GM23338 (cell line): ENCODE measurements around the gene ZDHHC11B. TPM values are rescaled to one million over a fixed set of nuclear protein-coding genes. Genes with fewer than 3 reads are reported as not detected.

Experiments used
- ATAC-seq: fragments of 200-7000 bp; cut with Tn5 transposase; 3 replicates; pipeline ENCODE4 v1.9.1; 2020
- DNase-seq: peaks from one replicate; pipeline ENCODE4 v3.0.0-alpha.2; 2015; ENCODE audit warnings: low spot score
- H2AFZ ChIP-seq: fragments of 200-600 bp; sonication (generic); 2 replicates; pipeline ENCODE4 v1.8.0; 2016; ENCODE audit warnings: antibody characterized with exemption, mild to moderate bottlenecking, moderate library complexity
- H3F3A ChIP-seq: fragments of 200-600 bp; sonication (generic); replicated peaks from 2 replicates; pipeline ENCODE4 v1.8.0; 2017; ENCODE audit warnings: antibody characterized with exemption, mixed run types, low read depth
- H3K27ac ChIP-seq: fragments of 200-600 bp; sonication (generic); 2 replicates; pipeline ENCODE4 v1.6.1; 2016; ENCODE audit warnings: low read depth
- H3K27me3 ChIP-seq: fragments of 200-600 bp; sonication (generic); 2 replicates; pipeline ENCODE4 v1.8.0; 2016; ENCODE audit warnings: mild to moderate bottlenecking, mixed run types, moderate library complexity; ENCODE audit not compliant: insufficient read depth
- H3K36me3 ChIP-seq: fragments of 200-600 bp; sonication (generic); 2 replicates; pipeline ENCODE4 v1.8.0; 2016; ENCODE audit warnings: mild to moderate bottlenecking; ENCODE audit not compliant: insufficient read depth
- H3K4me1 ChIP-seq: fragments of 200-600 bp; sonication (generic); 2 replicates; pipeline ENCODE4 v1.8.0; 2016; ENCODE audit warnings: mild to moderate bottlenecking, moderate library complexity; ENCODE audit not compliant: insufficient read depth
- H3K4me2 ChIP-seq: fragments of 200-600 bp; sonication (generic); 2 replicates; pipeline ENCODE4 v1.7.1; 2017; ENCODE audit warnings: mixed run types
- H3K4me3 ChIP-seq: fragments of 200-600 bp; sonication (generic); 2 replicates; pipeline ENCODE4 v1.6.1; 2016; ENCODE audit warnings: mixed run types
- H3K79me2 ChIP-seq: fragments of 200-600 bp; sonication (generic); replicated peaks from 2 replicates; pipeline ENCODE4 v1.8.0; 2017; ENCODE audit warnings: mild to moderate bottlenecking; ENCODE audit not compliant: insufficient read depth
- H3K9me2 ChIP-seq: fragments of 200-600 bp; sonication (generic); 2 replicates; pipeline ENCODE4 v1.8.0; 2017; ENCODE audit not compliant: insufficient read depth
- H4K20me1 ChIP-seq: fragments of 200-600 bp; sonication (generic); replicated peaks from 2 replicates; pipeline ENCODE4 v1.8.0; 2017; ENCODE audit warnings: mild to moderate bottlenecking; ENCODE audit not compliant: insufficient read depth
- H3K27ac Mint-ChIP-seq: 2 replicates; pipeline ENCODE4 v1.8.0; 2020; ENCODE audit warnings: inconsistent platforms, mild to moderate bottlenecking, moderate library complexity, mixed read lengths
- H3K27me3 Mint-ChIP-seq: 3 replicates; pipeline ENCODE4 v1.8.0; 2022; ENCODE audit warnings: low read depth, mild to moderate bottlenecking, moderate library complexity, mixed read lengths, inconsistent platforms; ENCODE audit not compliant: insufficient read depth, poor library complexity
- H3K36me3 Mint-ChIP-seq: 3 replicates; pipeline ENCODE4 v1.8.0; 2021; ENCODE audit warnings: low read depth, mild to moderate bottlenecking, inconsistent platforms, moderate library complexity, mixed read lengths
- H3K4me1 Mint-ChIP-seq: 3 replicates; pipeline ENCODE4 v1.8.0; 2020; ENCODE audit warnings: mild to moderate bottlenecking, inconsistent platforms, mixed read lengths
- H3K4me3 Mint-ChIP-seq: 3 replicates; pipeline ENCODE4 v1.8.0; 2021; ENCODE audit warnings: moderate library complexity, mild to moderate bottlenecking, inconsistent platforms, mixed read lengths
- H3K9me3 Mint-ChIP-seq: 3 replicates; pipeline ENCODE4 v1.8.0; 2020; ENCODE audit warnings: moderate library complexity, mild to moderate bottlenecking, inconsistent platforms, mixed read lengths
- EZH2phosphoT487 ChIP-seq: fragments of 200-600 bp; sonication (generic); IDR thresholded peaks from one replicate; pipeline ENCODE4 v1.8.1; 2018; ENCODE audit warnings: antibody characterized with exemption; ENCODE audit not compliant: unreplicated experiment
- JUNB ChIP-seq: IDR thresholded peaks from one replicate; pipeline ENCODE4 v1.6.1; 2016; ENCODE audit warnings: antibody characterized with exemption; ENCODE audit not compliant: unreplicated experiment
- NANOG ChIP-seq: IDR thresholded peaks from 2 replicates; pipeline ENCODE4 v1.6.1; 2016; ENCODE audit warnings: antibody characterized with exemption, borderline replicate concordance
- POLR2AphosphoS5 ChIP-seq: IDR thresholded peaks from 2 replicates; pipeline ENCODE4 v1.6.1; 2016; ENCODE audit warnings: antibody characterized with exemption, low read depth
- REST ChIP-seq: IDR thresholded peaks from one replicate; pipeline ENCODE4 v1.6.1; 2018; ENCODE audit warnings: antibody characterized with exemption; ENCODE audit not compliant: unreplicated experiment
- STAT1 ChIP-seq: IDR thresholded peaks from one replicate; pipeline ENCODE4 v1.6.1; 2016; ENCODE audit warnings: antibody characterized with exemption; ENCODE audit not compliant: unreplicated experiment
- polyA plus RNA-seq: library from polyadenylated mRNA; unstranded; fragments of >200 nt; fragmentation: Nextera tagmentation; extraction: Ambion mirVana; gene quantifications from 2 replicates; pipeline ENCODE4 v1.2.1, GENCODE V29; 2016
- total RNA-seq: library from RNA; depleted of rRNA; stranded (reverse); fragments of >200 nt; shearing (Covaris generic); gene quantifications from 2 replicates; pipeline ENCODE4 v1.2.3, GENCODE V29; 2014

The ZDHHC11B gene
- total and polyA plus RNA-seq, 2 experiments from 2014 or later = 0.89 to 1.2 TPM

- Mint-ChIP-seq H3K27ac (no peak overlapping the region), H3K36me3 (peaks cover 45% of the 10 kb centered on the region), H3K4me1 (no peaks in the 10 kb centered on the region; the same call in 2 of the 3 replicates), H3K27me3 (peaks cover 5% of the 10 kb centered on the region), H3K4me3 (no peak overlapping the region), H3K9me3 (no peaks in the 10 kb centered on the region; the same call in 2 of the 3 replicates)
- TF ChIP-seq REST = no peak
- TF ChIP-seq EZH2phosphoT487 = no peak
- no peak for TF ChIP-seq NANOG
- TF ChIP-seq POLR2AphosphoS5 = no peak
- Histone ChIP-seq H4K20me1 (no peaks in the 10 kb centered on the region; the same call in 1 of the 2 replicates), H3K4me2 (no peak overlapping the region), H3K4me1 (no peaks in the 10 kb centered on the region), H3F3A (no peaks in the 10 kb centered on the region), H3K9me2 (no peaks in the 10 kb centered on the region), H3K27ac (no peak overlapping the region), H3K27me3 (no peaks in the 10 kb centered on the region), H2AFZ (no peak overlapping the region), H3K79me2 (no peaks in the 10 kb centered on the region), H3K36me3 (peaks cover 6% of the 10 kb centered on the region; the same call in 1 of the 2 replicates), H3K4me3 (no peak overlapping the region)
- no peak for ATAC-seq
- no peak for DNase-seq
These were observed 121.6 kb downstream of the ZDHHC11B start for GRCh38 chr5:662751-663435.

- H3F3A ChIP-seq = no peaks in the 10 kb centered on the region
- peaks cover 6% of the 10 kb centered on the region; the same call in 1 of the 2 replicates for H3K36me3 ChIP-seq
- H2AFZ ChIP-seq = no peak overlapping the region
- ATAC-seq (no peak), DNase-seq (no peak)
- Mint-ChIP-seq H3K27me3 (peaks cover 6% of the 10 kb centered on the region), H3K27ac (no peak overlapping the region), H3K4me1 (no peaks in the 10 kb centered on the region; the same call in 2 of the 3 replicates), H3K9me3 (no peaks in the 10 kb centered on the region; the same call in 2 of the 3 replicates), H3K4me3 (no peak overlapping the region), H3K36me3 (peaks cover 47% of the 10 kb centered on the region)
- H3K79me2 ChIP-seq = 0 out of 2 replicates have a peak, but pooled peaks cover under 1% of the 10 kb centered on the region
- H3K4me3 ChIP-seq = no peak overlapping the region
- H3K4me1 ChIP-seq = no peaks in the 10 kb centered on the region
- H4K20me1 ChIP-seq = no peaks in the 10 kb centered on the region; the same call in 1 of the 2 replicates
- H3K9me2 ChIP-seq = no peaks in the 10 kb centered on the region
- H3K4me2 ChIP-seq = no peak overlapping the region
- no peaks in the 10 kb centered on the region for H3K27me3 ChIP-seq
- H3K27ac ChIP-seq = no peak overlapping the region
- TF ChIP-seq JUNB (no peak), NANOG (no peak), STAT1 (no peak), EZH2phosphoT487 (no peak), REST (no peak)
These were observed 122.4 kb downstream of the ZDHHC11B start for GRCh38 chr5:661891-662750.
